Lower lobe of right lung (tissue), 2 donors: ENCODE results near the gene MYRF. TPM values are rescaled to one million over a fixed set of nuclear protein-coding genes. Genes with fewer than 3 reads are reported as not detected.

ENCODE experiments used
- ATAC-seq, 2 donors: fragments of 200-7000 bp; cut with Tn5 transposase; one replicate each; pipeline ENCODE4 v1.9.1; 2020 to 2022; ENCODE audit warnings: mild to moderate bottlenecking in 2 of 2, moderate library complexity in 2 of 2
- DNase-seq: peaks from one replicate; pipeline ENCODE4 v3.0.0-alpha.2; 2020
- H3K27ac ChIP-seq: fragments of 200-600 bp; one replicate; pipeline ENCODE4 v1.8.0; 2022
- H3K27me3 ChIP-seq: fragments of 200-600 bp; one replicate; pipeline ENCODE4 v1.8.0; 2022; ENCODE audit warnings: low read depth
- H3K36me3 ChIP-seq: fragments of 200-600 bp; one replicate; pipeline ENCODE4 v1.8.0; 2022; ENCODE audit warnings: mild to moderate bottlenecking
- H3K4me1 ChIP-seq: fragments of 200-600 bp; one replicate; pipeline ENCODE4 v1.8.0; 2022
- H3K4me3 ChIP-seq: fragments of 200-600 bp; one replicate; pipeline ENCODE4 v1.8.0; 2022; ENCODE audit warnings: mild to moderate bottlenecking
- H3K9me3 ChIP-seq: fragments of 200-600 bp; one replicate; pipeline ENCODE4 v1.8.0; 2022
- CTCF ChIP-seq: fragments of 200-600 bp; IDR thresholded peaks from one replicate; pipeline ENCODE4 v1.8.0; 2022; ENCODE audit warnings: antibody characterized with exemption, mild to moderate bottlenecking
- intact Hi-C: fragments of 100-400 bp; cut with DNase I; formaldehyde crosslinking; loops from one replicate; pipeline ENCODE4 v1.11.0; 2022
- total RNA-seq: library from RNA; stranded (reverse); fragmentation: NEBNext Ultra II Directional; extraction: Animal tissue kit (Norgen Biotek cat#: 25700); gene quantifications from one replicate; pipeline ENCODE4 v1.2.1, GENCODE V29; 2021
- donor health status: DM: no; HTN: yes; CAD: no; lungs with severe emphysema.

MYRF gene
- total RNA-seq, 1 donor from 2014 or later, result 37.9 TPM

DNA sequence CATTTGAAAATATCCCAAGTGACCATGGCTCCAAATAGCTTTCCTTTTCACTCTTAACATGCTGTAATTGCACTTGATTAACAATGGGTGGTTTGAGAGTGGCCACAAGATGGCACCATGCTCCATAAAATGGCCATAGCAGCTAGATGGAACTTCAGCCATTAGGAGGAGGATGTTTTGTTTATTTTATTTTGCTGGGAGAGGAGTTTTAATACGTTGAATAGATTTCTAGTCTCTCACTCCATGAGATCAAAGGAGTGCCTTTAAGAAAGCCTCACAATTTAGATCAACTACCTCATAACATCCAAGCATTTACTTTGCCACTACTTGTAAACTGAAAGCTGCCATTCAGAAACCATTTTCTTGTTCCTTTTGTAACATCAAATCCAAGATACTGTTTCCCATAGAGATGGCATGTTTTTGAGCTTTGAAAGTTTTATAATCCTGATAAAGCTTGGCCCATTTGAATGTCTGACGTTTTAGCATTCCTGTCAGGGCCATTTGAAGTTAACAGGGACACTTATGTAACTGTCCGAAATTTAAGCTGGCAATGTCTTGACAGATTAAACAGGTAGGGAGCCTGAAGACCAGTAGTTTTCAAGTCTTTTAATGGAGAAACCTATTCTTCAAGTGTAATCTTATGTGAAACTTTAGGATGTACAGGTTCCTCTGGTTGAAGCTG, 45.0 kb downstream of the MYRF start:
- H3K36me3 ChIP-seq, result peaks cover 25% of the 10 kb centered on the region
- ATAC-seq (peak; percentile 53 to 60), DNase-seq (peak; percentile 69)
- H3K27me3 ChIP-seq, result no peaks in the 10 kb centered on the region
- H3K9me3 ChIP-seq, result no peaks in the 10 kb centered on the region
- H3K4me3 ChIP-seq, result no peak overlapping the region
- intact Hi-C loops, result no loop called here
- peak; percentile 88 for TF ChIP-seq CTCF
- peaks cover 14% of the 10 kb centered on the region for H3K4me1 ChIP-seq
- peak overlapping the region; percentile 50 for H3K27ac ChIP-seq

- no peaks in the 10 kb centered on the region for H3K9me3 ChIP-seq
- DNase-seq (no peak), ATAC-seq (no peak)
- H3K4me3 ChIP-seq, result no peak overlapping the region
- no peaks in the 10 kb centered on the region for H3K27me3 ChIP-seq
- no peak for TF ChIP-seq CTCF
- no peak overlapping the region for H3K27ac ChIP-seq
- intact Hi-C loops, result no loop called here
- peaks cover 7% of the 10 kb centered on the region for H3K4me1 ChIP-seq
- peaks cover 49% of the 10 kb centered on the region for H3K36me3 ChIP-seq
These were observed 47.3 kb downstream of the MYRF start for GRCh38 chr11:61799665-61800284.

DNA sequence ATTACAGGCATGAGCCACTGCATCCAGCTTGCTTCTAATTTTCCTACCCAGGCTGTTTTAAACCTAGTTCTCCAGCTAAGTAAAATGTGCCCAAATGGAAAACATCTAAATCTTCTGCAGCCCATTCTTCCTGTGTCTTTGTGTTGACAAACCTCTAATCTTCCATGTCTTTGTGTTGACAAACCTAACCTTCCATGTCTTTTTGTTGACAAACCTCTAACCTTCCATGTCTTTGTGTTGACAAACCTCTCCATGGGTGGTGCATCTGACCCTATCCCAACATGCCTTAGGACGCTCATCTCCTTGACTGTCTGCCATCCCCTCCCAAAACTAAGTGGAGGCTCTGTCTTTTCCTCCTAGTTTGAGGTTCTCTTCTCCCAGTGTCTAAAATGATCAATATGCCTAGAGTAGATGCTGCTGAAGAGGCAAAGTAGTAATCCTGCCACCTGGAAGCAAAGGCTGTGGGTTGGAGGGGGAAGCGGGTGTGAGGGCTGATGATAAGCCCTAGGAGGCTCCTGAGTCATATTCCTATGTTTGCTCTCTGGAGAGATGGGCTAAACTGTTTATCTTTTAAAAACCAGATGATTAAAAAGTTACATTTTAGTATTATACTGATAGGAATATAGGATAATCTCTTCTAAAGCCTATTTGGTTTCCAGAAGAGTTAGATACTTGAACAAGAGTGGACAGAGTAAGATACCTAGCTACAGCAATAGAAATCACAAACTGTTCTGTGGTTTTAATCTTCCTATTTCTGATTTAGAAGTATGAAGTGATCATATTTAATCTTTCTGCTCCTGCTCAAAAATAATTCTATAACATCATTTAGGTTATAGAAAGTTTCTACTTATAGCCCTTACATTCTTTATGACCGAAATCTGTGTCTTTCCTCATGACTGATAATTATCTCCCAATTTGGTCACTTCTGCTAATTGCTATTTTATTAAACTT, 48.2 kb downstream of the MYRF start:
- Histone ChIP-seq H3K9me3 (no peaks in the 10 kb centered on the region), H3K4me1 (peaks cover 7% of the 10 kb centered on the region), H3K36me3 (peaks cover 52% of the 10 kb centered on the region), H3K27me3 (no peaks in the 10 kb centered on the region), H3K27ac (no peak overlapping the region), H3K4me3 (no peak overlapping the region)
- DNase-seq (no peak), ATAC-seq (no peak)
- no peak for TF ChIP-seq CTCF
- intact Hi-C loops, result no loop called here

DNA sequence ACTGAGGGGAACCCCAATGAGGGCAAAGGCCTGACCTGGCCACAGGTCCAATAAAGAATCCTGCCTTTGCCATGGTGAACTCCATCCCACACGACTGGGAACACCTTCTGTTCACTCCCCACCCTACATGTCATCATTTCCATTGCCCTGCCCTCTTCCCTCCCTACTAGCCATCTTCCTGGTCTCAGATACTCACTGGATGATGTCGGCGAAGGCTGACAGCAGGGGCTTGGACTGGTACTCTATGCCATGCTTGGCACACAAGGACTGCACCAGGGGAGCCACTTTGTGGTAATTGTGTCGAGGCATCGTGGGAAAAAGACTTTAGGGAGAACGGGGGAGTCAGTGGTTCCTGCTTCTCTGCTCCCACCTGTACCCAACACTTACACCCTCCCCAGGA, 50.2 kb downstream of the MYRF start:
- TF ChIP-seq CTCF, result no peak
- H3K36me3 ChIP-seq, result peaks cover 61% of the 10 kb centered on the region
- no peaks in the 10 kb centered on the region for H3K9me3 ChIP-seq
- peaks cover 3% of the 10 kb centered on the region for H3K4me1 ChIP-seq
- H3K27me3 ChIP-seq, result no peaks in the 10 kb centered on the region
- H3K27ac ChIP-seq, result no peak overlapping the region
- no peak overlapping the region for H3K4me3 ChIP-seq
- no peak for DNase-seq
- intact Hi-C loops, result no loop called here
- ATAC-seq, result no peak

- no peak for TF ChIP-seq CTCF
- Histone ChIP-seq H3K4me1 (no peaks in the 10 kb centered on the region), H3K27ac (no peak overlapping the region), H3K36me3 (peaks cover 74% of the 10 kb centered on the region), H3K9me3 (no peaks in the 10 kb centered on the region), H3K4me3 (no peak overlapping the region), H3K27me3 (no peaks in the 10 kb centered on the region)
- ATAC-seq (no peak), DNase-seq (no peak)
- intact Hi-C loops, result no loop called here
These were observed 51.6 kb downstream of the MYRF start for GRCh38 chr11:61803889-61804647.
